K562 (cell line): Measurements from ENCODE around the gene CLIP2. TPM values are rescaled to one million over a fixed set of nuclear protein-coding genes. Genes with fewer than 3 reads are reported as not detected.

Experiments
- DPF2 ChIP-seq: fragments of 450-650 bp; IDR thresholded peaks from 2 replicates; pipeline ENCODE4 v1.6.1; 2016
- GTF2E2 ChIP-seq: fragments of 200-800 bp; sonication (Bioruptor generic); IDR thresholded peaks from 2 replicates; pipeline ENCODE4 v1.6.1; 2016; ENCODE audit warnings: missing genetic modification characterization, missing compliant biosample characterization
- HMG20B ChIP-seq: fragments of 250-450 bp; sonication (Bioruptor Pico); IDR thresholded peaks from 2 replicates; pipeline ENCODE4 v1.5.0; 2021; ENCODE audit warnings: mild to moderate bottlenecking
- MAX ChIP-seq: sonication (generic); formaldehyde crosslinking; IDR thresholded peaks from 2 replicates; pipeline ENCODE4 v1.9.0; 2022; ENCODE audit warnings: mild to moderate bottlenecking, missing genetic modification reagents
- MIER1 ChIP-seq: fragments of 450-650 bp; IDR thresholded peaks from 2 replicates; pipeline ENCODE4 v1.6.1; 2016; ENCODE audit warnings: antibody characterized with exemption, mild to moderate bottlenecking, low read depth
- MTA3 ChIP-seq: fragments of 450-650 bp; formaldehyde crosslinking; IDR thresholded peaks from 2 replicates; pipeline ENCODE4 v1.6.1; 2017; ENCODE audit warnings: mild to moderate bottlenecking, borderline replicate concordance
- NCOA6 ChIP-seq: fragments of 450-650 bp; IDR thresholded peaks from 2 replicates; pipeline ENCODE4 v1.6.1; 2017; ENCODE audit warnings: mild to moderate bottlenecking
- RCOR1 ChIP-seq, 2 experiments: IDR thresholded peaks; 2 replicates each; pipeline ENCODE4 v1.6.1; 2012; ENCODE audit warnings: low read depth in 2 of 2, low read length in 2 of 2, borderline replicate concordance in 1 of 2, improper control_type of control experiment in 1 of 2
- SFPQ ChIP-seq: fragments of 200-400 bp; formaldehyde crosslinking; IDR thresholded peaks from 2 replicates; pipeline ENCODE4 v1.6.1; 2017; ENCODE audit warnings: mild to moderate bottlenecking, low read depth, low read length, moderate library complexity
- SRSF9 ChIP-seq: fragments of 200-400 bp; formaldehyde crosslinking; IDR thresholded peaks from 2 replicates; pipeline ENCODE4 v1.6.1; 2017; ENCODE audit warnings: low read depth, low read length, borderline replicate concordance
- STAT6 ChIP-seq: sonication (generic); formaldehyde crosslinking; IDR thresholded peaks from 2 replicates; pipeline ENCODE4 v1.8.1; 2023; ENCODE audit warnings: mild to moderate bottlenecking, missing genetic modification reagents
- TCF7L2 ChIP-seq: fragments of 150-350 bp; IDR thresholded peaks from 2 replicates; pipeline ENCODE4 v1.6.1; 2016; ENCODE audit warnings: low read depth, mild to moderate bottlenecking, low read length, moderate library complexity
- ZBTB5 ChIP-seq: fragments of 450-650 bp; IDR thresholded peaks from 2 replicates; pipeline ENCODE4 v1.6.1; 2017; ENCODE audit warnings: antibody characterized with exemption
- ZC3H8 ChIP-seq: fragments of 450-650 bp; IDR thresholded peaks from 2 replicates; pipeline ENCODE4 v1.6.1; 2017
- ZEB2 ChIP-seq: fragments of 450-650 bp; IDR thresholded peaks from 2 replicates; pipeline ENCODE4 v1.6.1; 2016
- ZNF280B ChIP-seq: fragments of 250-450 bp; sonication (Bioruptor Pico); IDR thresholded peaks from 2 replicates; pipeline ENCODE4 v1.5.1; 2021; ENCODE audit warnings: mild to moderate bottlenecking
- ZNF316 ChIP-seq: fragments of 450-650 bp; IDR thresholded peaks from 2 replicates; pipeline ENCODE4 v1.6.1; 2016
- ZNF444 ChIP-seq: fragments of 250-450 bp; sonication (Bioruptor Pico); IDR thresholded peaks from 2 replicates; pipeline ENCODE4 v1.4.0; 2020; ENCODE audit warnings: mild to moderate bottlenecking, moderate library complexity
- ZNF76 ChIP-seq: fragments of 250-450 bp; sonication (Bioruptor Pico); IDR thresholded peaks from 2 replicates; pipeline ENCODE4 v1.4.0; 2020; ENCODE audit warnings: mild to moderate bottlenecking, moderate library complexity, borderline replicate concordance
- polyA plus RNA-seq, 8 experiments: library from polyadenylated mRNA; depleted of rRNA in 4 of 8; stranded (reverse) in 5 of 8; unstranded in 3 of 8; fragments of >200 nt; fragmentation: Nextera tagmentation in 2 of 8; fragmentation: Illumina TruSeq in 1 of 8; extraction: Ambion mirVana in 2 of 8; extraction: Trizol in 1 of 8; gene quantifications; 2 replicates each; pipeline versions ENCODE4 v1.2.1 to v1.2.3, GENCODE V29; 2011 to 2014; ENCODE audit warnings: inconsistent platforms in 1 of 8, missing spikeins in 1 of 8
- total RNA-seq, 7 experiments: library from RNA; depleted of rRNA in 6 of 7; stranded (reverse); fragments of >200 nt in 6 of 7; fragmentation: Illumina TruSeq in 2 of 7; extraction: Trizol in 2 of 7; gene quantifications; 2 replicates each; pipeline versions ENCODE4 v1.2.1 to v1.2.3, GENCODE V29; 2011 to 2021; ENCODE audit warnings: low replicate concordance in 1 of 7

The CLIP2 gene
- total and polyA plus RNA-seq, 9 of the 15 experiments (the other 6 are each of a cell fraction or from before 2014, with no cell fraction given), result 0.07 to 5.4 (median 2.1) TPM

- no peak for TF ChIP-seq SFPQ
- TF ChIP-seq ZBTB5, result no peak
- no peak for TF ChIP-seq RCOR1 (IDR thresholded peaks at IDR 0.05; ENCODE audit: borderline replicate concordance in 1 of 2, low read depth in 2 of 2, low read length in 2 of 2)
- TF ChIP-seq GTF2E2 (tag), result no peak
- no peak for TF ChIP-seq ZEB2
- TF ChIP-seq MTA3, result 0 out of 2 replicates have a peak, but pooled peaks have one; percentile 35
- TF ChIP-seq ZNF280B, result no peak
- peak; percentile 44; the same call in 1 of the 2 replicates for TF ChIP-seq MAX (CRISPR knock-in tag)
- TF ChIP-seq ZNF316, result no peak
- 0 out of 2 replicates have a peak, but pooled peaks have one; percentile 36 for TF ChIP-seq MIER1
- no peak for TF ChIP-seq STAT6 (CRISPR knock-in tag)
- TF ChIP-seq DPF2, result peak; percentile 72
- no peak for TF ChIP-seq HMG20B (CRISPR knock-in tag)
- no peak for TF ChIP-seq ZC3H8
- TF ChIP-seq SRSF9, result no peak
- TF ChIP-seq TCF7L2, result no peak
- no peak for TF ChIP-seq ZNF444 (CRISPR knock-in tag)
- no peak for TF ChIP-seq NCOA6
- TF ChIP-seq ZNF76 (CRISPR knock-in tag), result no peak
These were observed 65.9 kb downstream of the CLIP2 start (continued) for GRCh38 chr7:74355091-74355490.
